WTC11 (cell line): Measurements from ENCODE around the gene CLIC6. TPM values are rescaled to one million over a fixed set of nuclear protein-coding genes. Genes with fewer than 3 reads are reported as not detected.

Experiments used
- ATAC-seq: fragments of 200-7000 bp; cut with Tn5 transposase; 2 replicates; pipeline ENCODE4 v1.10.0; 2021; ENCODE audit warnings: mild to moderate bottlenecking, moderate library complexity
- CTCF ChIA-PET: fragments of 300-600 bp; sonication (Branson Sonifier 250); formaldehyde crosslinking; loops from one replicate; lab custom pipeline; 2021; ENCODE audit warnings: antibody characterized with exemption; lab: Charles Lee
- POLR2A ChIA-PET: fragments of 350-600 bp; sonication (Branson Sonifier 250); formaldehyde crosslinking; loops from one replicate; lab custom pipeline; 2021; ENCODE audit warnings: antibody characterized with exemption; lab: Charles Lee
- DNase-seq: peaks from one replicate; pipeline ENCODE4 v3.0.0; 2021; ENCODE audit warnings: low spot score
- H3K27ac Mint-ChIP-seq: 2 replicates; pipeline ENCODE4 v1.8.0; 2021; ENCODE audit warnings: mixed read lengths
- H3K27me3 Mint-ChIP-seq: 2 replicates; pipeline ENCODE4 v1.8.0; 2021; ENCODE audit warnings: low read depth, mild to moderate bottlenecking, moderate library complexity, mixed read lengths
- H3K36me3 Mint-ChIP-seq: 2 replicates; pipeline ENCODE4 v1.8.0; 2021; ENCODE audit warnings: mixed read lengths
- H3K4me1 Mint-ChIP-seq: 2 replicates; pipeline ENCODE4 v1.8.0; 2022; ENCODE audit warnings: mixed read lengths
- H3K4me3 Mint-ChIP-seq: 2 replicates; pipeline ENCODE4 v1.8.0; 2021; ENCODE audit warnings: mild to moderate bottlenecking, moderate library complexity, mixed read lengths
- H3K9me3 Mint-ChIP-seq: 2 replicates; pipeline ENCODE4 v1.8.0; 2021; ENCODE audit warnings: mixed read lengths
- CREB1 ChIP-seq: sonication (generic); formaldehyde crosslinking; IDR thresholded peaks from 2 replicates; pipeline ENCODE4 v1.8.0; 2023; ENCODE audit warnings: mild to moderate bottlenecking, missing genetic modification reagents
- EMX1 ChIP-seq: fragments of 250-450 bp; sonication (Bioruptor Pico); IDR thresholded peaks from 2 replicates; pipeline ENCODE4 v1.8.0; 2021; ENCODE audit warnings: mild to moderate bottlenecking
- GTF2I ChIP-seq: fragments of 250-450 bp; sonication (Bioruptor Pico); conservative IDR thresholded peaks from 2 replicates; pipeline ENCODE4 v1.4.0; 2021; ENCODE audit warnings: mild to moderate bottlenecking
- IRF2 ChIP-seq: sonication (generic); formaldehyde crosslinking; IDR thresholded peaks from 2 replicates; pipeline ENCODE4 v1.8.0; 2022; ENCODE audit warnings: low read depth, missing genetic modification reagents, borderline replicate concordance
- JAZF1 ChIP-seq: fragments of 250-450 bp; sonication (Bioruptor Pico); IDR thresholded peaks from 2 replicates; pipeline ENCODE4 v1.9.0; 2021; ENCODE audit warnings: moderate library complexity, mild to moderate bottlenecking, inconsistent platforms
- KAT7 ChIP-seq: sonication (generic); formaldehyde crosslinking; IDR thresholded peaks from 2 replicates; pipeline ENCODE4 v1.8.1; 2023; ENCODE audit warnings: missing genetic modification reagents, mild to moderate bottlenecking, borderline replicate concordance
- SMAD4 ChIP-seq: sonication (generic); formaldehyde crosslinking; IDR thresholded peaks from 2 replicates; pipeline ENCODE4 v1.8.0; 2022; ENCODE audit warnings: mild to moderate bottlenecking, missing genetic modification reagents
- TP53 ChIP-seq: sonication (generic); formaldehyde crosslinking; IDR thresholded peaks from 2 replicates; pipeline ENCODE4 v1.8.1; 2023; ENCODE audit warnings: mild to moderate bottlenecking, missing genetic modification reagents
- ZNF263 ChIP-seq: sonication (generic); formaldehyde crosslinking; IDR thresholded peaks from 2 replicates; pipeline ENCODE4 v1.8.1; 2022; ENCODE audit warnings: low read depth, mild to moderate bottlenecking, moderate library complexity, missing genetic modification reagents
- ZNF317 ChIP-seq: sonication (generic); formaldehyde crosslinking; IDR thresholded peaks from 2 replicates; pipeline ENCODE4 v1.8.1; 2023; ENCODE audit warnings: low read depth, mild to moderate bottlenecking, moderate library complexity, missing genetic modification reagents, borderline replicate concordance
- total RNA-seq: library from RNA; stranded (reverse); gene quantifications from 3 replicates; pipeline ENCODE4 v1.2.3, GENCODE V29; 2021
- TF ChIP-seq, protein P1 (sequence below): sonication (generic); formaldehyde crosslinking; IDR thresholded peaks from 2 replicates; pipeline ENCODE4 v1.8.1; 2023; ENCODE audit warnings: mild to moderate bottlenecking, missing genetic modification reagents
- TF ChIP-seq, protein P2 (sequence below): sonication (generic); formaldehyde crosslinking; IDR thresholded peaks from 2 replicates; pipeline ENCODE4 v1.8.0; 2023; ENCODE audit warnings: missing genetic modification reagents
- TF ChIP-seq, protein P3 (sequence below): fragments of 250-450 bp; sonication (Bioruptor Pico); IDR thresholded peaks from 2 replicates; pipeline ENCODE4 v1.9.0; 2021; ENCODE audit warnings: moderate library complexity, mild to moderate bottlenecking, inconsistent platforms, borderline replicate concordance
- TF ChIP-seq, protein P4 (sequence below): fragments of 200-600 bp; IDR thresholded peaks from 2 replicates; pipeline ENCODE4 v1.8.0; 2022; ENCODE audit warnings: antibody characterized with exemption
- TF ChIP-seq, protein P5 (sequence below): sonication (generic); formaldehyde crosslinking; IDR thresholded peaks from 2 replicates; pipeline ENCODE4 v1.8.0; 2022; ENCODE audit warnings: mild to moderate bottlenecking, missing genetic modification reagents

The CLIC6 gene
- total RNA-seq, 1 experiment from 2014 or later = 1.8 TPM

DNA sequence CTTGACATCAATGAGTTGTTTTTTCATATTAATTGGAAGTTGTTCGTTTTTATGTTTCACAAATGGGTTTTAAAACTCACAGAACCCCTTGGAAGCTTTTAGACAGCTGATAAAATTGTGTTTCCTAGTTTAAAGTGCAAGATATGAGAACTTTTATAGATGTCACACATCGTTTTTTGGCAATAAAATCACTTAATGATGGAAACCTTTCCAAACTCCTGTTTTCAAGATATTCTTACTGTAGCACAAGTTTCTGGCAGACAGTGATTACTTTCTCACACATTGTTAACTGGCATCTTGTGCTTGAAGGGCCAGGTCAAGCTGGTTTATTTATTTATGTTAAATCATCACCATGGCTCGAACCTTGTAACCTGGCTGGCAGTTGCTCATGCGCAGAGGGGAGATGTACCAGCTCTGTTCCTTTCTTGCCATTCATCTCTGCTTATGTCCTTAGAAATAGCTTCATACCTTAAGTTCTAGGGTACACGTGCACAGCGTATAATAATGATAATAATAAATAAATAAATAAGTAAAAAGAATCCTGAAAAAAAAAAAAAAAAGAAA, 43.7 kb upstream of the CLIC6 start (continued):
- no peak for TF ChIP-seq JAZF1 (CRISPR knock-in tag)
- TF ChIP-seq, protein P1, sequence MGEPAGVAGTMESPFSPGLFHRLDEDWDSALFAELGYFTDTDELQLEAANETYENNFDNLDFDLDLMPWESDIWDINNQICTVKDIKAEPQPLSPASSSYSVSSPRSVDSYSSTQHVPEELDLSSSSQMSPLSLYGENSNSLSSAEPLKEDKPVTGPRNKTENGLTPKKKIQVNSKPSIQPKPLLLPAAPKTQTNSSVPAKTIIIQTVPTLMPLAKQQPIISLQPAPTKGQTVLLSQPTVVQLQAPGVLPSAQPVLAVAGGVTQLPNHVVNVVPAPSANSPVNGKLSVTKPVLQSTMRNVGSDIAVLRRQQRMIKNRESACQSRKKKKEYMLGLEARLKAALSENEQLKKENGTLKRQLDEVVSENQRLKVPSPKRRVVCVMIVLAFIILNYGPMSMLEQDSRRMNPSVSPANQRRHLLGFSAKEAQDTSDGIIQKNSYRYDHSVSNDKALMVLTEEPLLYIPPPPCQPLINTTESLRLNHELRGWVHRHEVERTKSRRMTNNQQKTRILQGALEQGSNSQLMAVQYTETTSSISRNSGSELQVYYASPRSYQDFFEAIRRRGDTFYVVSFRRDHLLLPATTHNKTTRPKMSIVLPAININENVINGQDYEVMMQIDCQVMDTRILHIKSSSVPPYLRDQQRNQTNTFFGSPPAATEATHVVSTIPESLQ (CRISPR knock-in tag) = no peak
- no peak for TF ChIP-seq TP53 (CRISPR knock-in tag)
- no peak for TF ChIP-seq SMAD4 (CRISPR knock-in tag)
- TF ChIP-seq, protein P2, sequence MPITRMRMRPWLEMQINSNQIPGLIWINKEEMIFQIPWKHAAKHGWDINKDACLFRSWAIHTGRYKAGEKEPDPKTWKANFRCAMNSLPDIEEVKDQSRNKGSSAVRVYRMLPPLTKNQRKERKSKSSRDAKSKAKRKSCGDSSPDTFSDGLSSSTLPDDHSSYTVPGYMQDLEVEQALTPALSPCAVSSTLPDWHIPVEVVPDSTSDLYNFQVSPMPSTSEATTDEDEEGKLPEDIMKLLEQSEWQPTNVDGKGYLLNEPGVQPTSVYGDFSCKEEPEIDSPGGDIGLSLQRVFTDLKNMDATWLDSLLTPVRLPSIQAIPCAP (CRISPR knock-in tag) = no peak
- TF ChIP-seq ZNF317 (CRISPR knock-in tag) = no peak

DNA sequence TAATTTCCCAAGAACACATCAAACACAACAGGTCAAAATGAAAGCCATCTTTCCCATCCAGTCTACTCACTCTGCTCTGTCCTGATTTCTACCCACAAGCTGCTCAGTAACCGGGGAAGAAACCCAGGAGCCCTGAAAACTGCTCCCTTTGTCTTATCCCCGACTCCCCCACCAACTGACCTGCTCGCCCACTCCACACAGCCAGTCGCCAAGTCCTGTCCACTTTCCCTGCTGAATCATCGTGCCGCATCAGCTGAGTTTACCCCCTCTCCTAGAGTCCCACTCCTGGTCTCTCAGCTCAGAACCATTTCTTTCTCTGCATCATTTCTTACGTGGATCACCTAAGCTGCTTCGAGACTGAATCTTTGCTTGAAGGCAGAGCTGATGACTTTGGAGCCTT, 42.7 kb upstream of the CLIC6 start:
- ChIA-PET CTCF (interaction anchor here (1.1 to 1.7 kb wide), 2 partner anchors 23 to 43 kb away, joined by 3 to 6 read pairs; no protein-coding TSS in a partner anchor), POLR2A (no interaction called here)
- H3K4me1 Mint-ChIP-seq = no peaks in the 10 kb centered on the region
- H3K27me3 Mint-ChIP-seq = peaks cover 3% of the 10 kb centered on the region; the same call in 1 of the 2 replicates
- peaks cover 6% of the 10 kb centered on the region for H3K9me3 Mint-ChIP-seq
- TF ChIP-seq IRF2 (CRISPR knock-in tag) = no peak
- TF ChIP-seq CREB1 (CRISPR knock-in tag) = no peak
- H3K27ac Mint-ChIP-seq = no peak overlapping the region
- ATAC-seq (no peak), DNase-seq (no peak)
- no peak overlapping the region for H3K4me3 Mint-ChIP-seq
- H3K36me3 Mint-ChIP-seq = no peaks in the 10 kb centered on the region

DNA sequence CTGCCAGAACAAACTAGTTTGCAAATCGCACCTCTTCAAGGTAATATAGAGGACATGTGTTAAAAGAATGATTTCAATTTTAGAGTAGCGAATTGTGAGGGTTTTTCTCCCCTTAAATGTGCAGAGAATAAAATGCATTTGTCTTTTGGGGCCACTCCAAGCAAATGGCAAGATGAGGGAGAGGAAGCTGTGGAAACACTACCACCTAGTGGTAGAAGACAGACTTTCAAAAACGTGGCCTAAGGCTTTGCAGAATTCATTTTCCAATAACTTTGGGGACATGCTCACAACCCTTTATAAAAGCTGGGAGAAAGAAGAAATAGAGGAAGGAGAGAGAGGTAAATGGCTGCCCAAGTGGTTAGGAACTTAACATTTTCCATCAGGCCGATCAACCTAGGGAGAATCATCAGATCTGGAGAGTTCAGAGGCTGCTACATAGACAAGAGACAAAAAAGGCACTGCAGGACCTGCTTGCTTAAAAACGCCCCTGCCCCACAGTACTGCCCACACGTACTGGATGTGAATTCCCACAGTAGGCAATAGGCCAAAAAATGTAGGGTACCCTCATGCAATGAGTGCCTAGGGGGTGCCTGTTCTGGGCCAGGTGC, 38.2 kb upstream of the CLIC6 start:
- ChIA-PET POLR2A (no interaction called here), CTCF (interaction anchor here (0.6 to 3.3 kb wide), 12 partner anchors 10 to 523 kb away, joined by 3 to 27 read pairs (median 4); no protein-coding TSS in a partner anchor)
- H3K36me3 Mint-ChIP-seq = no peaks in the 10 kb centered on the region
- ATAC-seq (peak; percentile 68), DNase-seq (no peak)
- no peak overlapping the region for H3K4me3 Mint-ChIP-seq
- no peaks in the 10 kb centered on the region for H3K4me1 Mint-ChIP-seq
- TF ChIP-seq GTF2I (CRISPR knock-in tag) = no peak
- TF ChIP-seq KAT7 = no peak
- no peak for TF ChIP-seq ZNF317 (CRISPR knock-in tag)
- TF ChIP-seq EMX1 (CRISPR knock-in tag) = no peak
- TF ChIP-seq, protein P3, sequence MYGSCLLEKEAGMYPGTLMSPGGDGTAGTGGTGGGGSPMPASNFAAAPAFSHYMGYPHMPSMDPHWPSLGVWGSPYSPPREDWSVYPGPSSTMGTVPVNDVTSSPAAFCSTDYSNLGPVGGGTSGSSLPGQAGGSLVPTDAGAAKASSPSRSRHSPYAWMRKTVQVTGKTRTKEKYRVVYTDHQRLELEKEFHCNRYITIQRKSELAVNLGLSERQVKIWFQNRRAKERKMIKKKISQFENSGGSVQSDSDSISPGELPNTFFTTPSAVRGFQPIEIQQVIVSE (CRISPR knock-in tag) = no peak
- TF ChIP-seq ZNF263 (CRISPR knock-in tag) = no peak
- TF ChIP-seq, protein P4, sequence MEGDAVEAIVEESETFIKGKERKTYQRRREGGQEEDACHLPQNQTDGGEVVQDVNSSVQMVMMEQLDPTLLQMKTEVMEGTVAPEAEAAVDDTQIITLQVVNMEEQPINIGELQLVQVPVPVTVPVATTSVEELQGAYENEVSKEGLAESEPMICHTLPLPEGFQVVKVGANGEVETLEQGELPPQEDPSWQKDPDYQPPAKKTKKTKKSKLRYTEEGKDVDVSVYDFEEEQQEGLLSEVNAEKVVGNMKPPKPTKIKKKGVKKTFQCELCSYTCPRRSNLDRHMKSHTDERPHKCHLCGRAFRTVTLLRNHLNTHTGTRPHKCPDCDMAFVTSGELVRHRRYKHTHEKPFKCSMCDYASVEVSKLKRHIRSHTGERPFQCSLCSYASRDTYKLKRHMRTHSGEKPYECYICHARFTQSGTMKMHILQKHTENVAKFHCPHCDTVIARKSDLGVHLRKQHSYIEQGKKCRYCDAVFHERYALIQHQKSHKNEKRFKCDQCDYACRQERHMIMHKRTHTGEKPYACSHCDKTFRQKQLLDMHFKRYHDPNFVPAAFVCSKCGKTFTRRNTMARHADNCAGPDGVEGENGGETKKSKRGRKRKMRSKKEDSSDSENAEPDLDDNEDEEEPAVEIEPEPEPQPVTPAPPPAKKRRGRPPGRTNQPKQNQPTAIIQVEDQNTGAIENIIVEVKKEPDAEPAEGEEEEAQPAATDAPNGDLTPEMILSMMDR = peak; percentile 55; the same call in 1 of the 2 replicates
- TF ChIP-seq, protein P5, sequence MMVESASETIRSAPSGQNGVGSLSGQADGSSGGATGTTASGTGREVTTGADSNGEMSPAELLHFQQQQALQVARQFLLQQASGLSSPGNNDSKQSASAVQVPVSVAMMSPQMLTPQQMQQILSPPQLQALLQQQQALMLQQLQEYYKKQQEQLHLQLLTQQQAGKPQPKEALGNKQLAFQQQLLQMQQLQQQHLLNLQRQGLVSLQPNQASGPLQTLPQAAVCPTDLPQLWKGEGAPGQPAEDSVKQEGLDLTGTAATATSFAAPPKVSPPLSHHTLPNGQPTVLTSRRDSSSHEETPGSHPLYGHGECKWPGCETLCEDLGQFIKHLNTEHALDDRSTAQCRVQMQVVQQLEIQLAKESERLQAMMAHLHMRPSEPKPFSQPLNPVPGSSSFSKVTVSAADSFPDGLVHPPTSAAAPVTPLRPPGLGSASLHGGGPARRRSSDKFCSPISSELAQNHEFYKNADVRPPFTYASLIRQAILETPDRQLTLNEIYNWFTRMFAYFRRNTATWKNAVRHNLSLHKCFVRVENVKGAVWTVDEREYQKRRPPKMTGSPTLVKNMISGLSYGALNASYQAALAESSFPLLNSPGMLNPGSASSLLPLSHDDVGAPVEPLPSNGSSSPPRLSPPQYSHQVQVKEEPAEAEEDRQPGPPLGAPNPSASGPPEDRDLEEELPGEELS (CRISPR knock-in tag) = no peak
- H3K9me3 Mint-ChIP-seq = no peaks in the 10 kb centered on the region
- no peak overlapping the region for H3K27ac Mint-ChIP-seq
- peaks cover 3% of the 10 kb centered on the region; the same call in 1 of the 2 replicates for H3K27me3 Mint-ChIP-seq
